ENCODE measurements around the gene WBP2. TPM values are rescaled to one million over a fixed set of nuclear protein-coding genes. Genes with fewer than 3 reads are reported as not detected.

WBP2 gene
- total RNA-seq, 1 experiment from 2014 or later = 132 TPM

DNA sequence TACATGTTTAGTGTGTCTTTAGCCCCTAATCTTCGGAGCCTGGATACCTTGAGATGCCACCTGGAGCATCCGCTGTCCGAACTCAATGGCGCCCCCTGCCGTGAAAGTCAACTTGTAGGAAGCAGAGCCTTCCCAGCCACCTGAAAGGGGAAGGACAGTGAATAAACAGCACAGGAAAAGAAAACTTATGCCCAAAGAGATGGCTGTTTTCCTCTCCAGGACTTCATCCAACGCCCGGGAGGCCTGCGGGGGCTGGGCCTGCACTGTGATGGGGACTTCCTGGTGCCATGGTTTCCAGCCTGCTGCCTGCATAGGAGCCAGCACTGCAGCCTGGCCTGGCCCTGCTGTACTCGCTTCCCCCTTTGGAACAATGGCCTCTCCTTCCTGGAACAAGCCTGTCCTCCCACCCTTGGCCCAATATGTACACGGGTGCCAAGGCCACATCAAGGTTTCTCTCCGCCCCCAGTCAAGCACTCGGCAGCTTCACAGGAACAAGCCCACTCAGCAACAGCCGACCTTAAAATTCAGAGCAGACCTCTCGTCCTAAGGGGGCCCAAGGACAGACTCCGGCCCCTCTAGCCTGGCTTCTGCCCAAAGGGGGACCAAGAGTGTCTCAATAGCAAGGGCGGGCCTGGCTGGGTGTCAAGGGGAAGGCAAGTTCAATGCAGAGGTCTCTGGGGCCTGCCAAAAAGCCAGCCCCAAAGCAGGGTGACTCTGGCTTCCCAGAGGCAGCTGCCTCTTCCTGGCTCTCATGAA, 6.4 kb downstream of the WBP2 start:
- 0 out of 2 replicates have a peak overlapping the region, but pooled peaks have one; percentile 4 for H3K9ac ChIP-seq (ENCODE audit: low read length)
- H3K9me2 ChIP-seq (ENCODE audit: insufficient read depth) = no peaks in the 10 kb centered on the region
- ChIA-PET RAD21 (ENCODE audit: low non-redundant PET in 1 of 2, low total read pairs in 2 of 2, uncharacterized antibody in 2 of 2, unreplicated experiment in 2 of 2) (no interaction called here), CTCF (interaction anchor here (0.9 to 2.9 kb wide), 7 partner anchors 8 to 84 kb away, joined by 3 to 10 read pairs (median 3); partner anchors contain the start of gene GALK1), POLR2A (no interaction called here)
- H3K79me2 ChIP-seq (ENCODE audit: insufficient read depth, low read length) = peaks cover 9% of the 10 kb centered on the region; the same call in 1 of the 2 replicates
- H4K20me1 ChIP-seq (ENCODE audit: insufficient read depth) = no peaks in the 10 kb centered on the region
- H3K4me1 ChIP-seq (ENCODE audit: control insufficient read depth in 1 of 2, insufficient read depth in 2 of 2, low read length in 2 of 2) = peaks cover 33 to 54% of the 10 kb centered on the region in 2 experiments
- BruUV-seq (replicated peaks) = no TSS peak
- intact Hi-C loops (cut with micrococcal nuclease) = no loop called here
- ATAC-seq (peak; percentile 12; the same call in 1 of the 2 replicates), DNase-seq (ENCODE audit: low read depth, low spot score) (peak; percentile 64)
- peak overlapping the region; percentile 3; the same call in 1 of the 2 replicates for H3K27ac ChIP-seq (ENCODE audit: low read depth, low read length)
- no peak overlapping the region for H3K4me3 ChIP-seq (replicated peaks in 1 of 2; ENCODE audit: low read depth in 1 of 2, low read length in 2 of 2)
- H2AFZ ChIP-seq (ENCODE audit: low read depth, low read length, poor library complexity, severe bottlenecking) = no peak overlapping the region
- no peak for TF ChIP-seq ELF1 (IDR thresholded peaks at IDR 0.05; ENCODE audit: borderline replicate concordance, low read depth)
- TF ChIP-seq, protein P1, sequence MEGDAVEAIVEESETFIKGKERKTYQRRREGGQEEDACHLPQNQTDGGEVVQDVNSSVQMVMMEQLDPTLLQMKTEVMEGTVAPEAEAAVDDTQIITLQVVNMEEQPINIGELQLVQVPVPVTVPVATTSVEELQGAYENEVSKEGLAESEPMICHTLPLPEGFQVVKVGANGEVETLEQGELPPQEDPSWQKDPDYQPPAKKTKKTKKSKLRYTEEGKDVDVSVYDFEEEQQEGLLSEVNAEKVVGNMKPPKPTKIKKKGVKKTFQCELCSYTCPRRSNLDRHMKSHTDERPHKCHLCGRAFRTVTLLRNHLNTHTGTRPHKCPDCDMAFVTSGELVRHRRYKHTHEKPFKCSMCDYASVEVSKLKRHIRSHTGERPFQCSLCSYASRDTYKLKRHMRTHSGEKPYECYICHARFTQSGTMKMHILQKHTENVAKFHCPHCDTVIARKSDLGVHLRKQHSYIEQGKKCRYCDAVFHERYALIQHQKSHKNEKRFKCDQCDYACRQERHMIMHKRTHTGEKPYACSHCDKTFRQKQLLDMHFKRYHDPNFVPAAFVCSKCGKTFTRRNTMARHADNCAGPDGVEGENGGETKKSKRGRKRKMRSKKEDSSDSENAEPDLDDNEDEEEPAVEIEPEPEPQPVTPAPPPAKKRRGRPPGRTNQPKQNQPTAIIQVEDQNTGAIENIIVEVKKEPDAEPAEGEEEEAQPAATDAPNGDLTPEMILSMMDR (IDR thresholded peaks at IDR 0.05 in 2 of 3, conservative IDR thresholded peaks at IDR 0.05 in 1 of 3; ENCODE audit: borderline replicate concordance in 1 of 3, insufficient read depth in 1 of 3, low read depth in 2 of 3, low read length in 2 of 3) = peak; percentile 81 to 99 (median 98)
- H3K4me2 ChIP-seq (ENCODE audit: low read length) = 0 out of 2 replicates have a peak overlapping the region, but pooled peaks have one; percentile 1
- H3K9me3 ChIP-seq (ENCODE audit: control insufficient read depth in 1 of 2, insufficient read depth in 1 of 2, low read depth in 1 of 2, low read length in 2 of 2) = no peaks in the 10 kb centered on the region
- no peaks in the 10 kb centered on the region for H3K27me3 ChIP-seq (ENCODE audit: insufficient read depth, low read length)
- H3K36me3 ChIP-seq (ENCODE audit: control insufficient read depth in 1 of 2, insufficient read depth in 2 of 2, low read length in 2 of 2) = peaks cover 25 to 27% of the 10 kb centered on the region in 2 experiments; a peak in 3 of 4 replicates

Data from HCT116 (cell line).